Effector memory CD4-positive, alpha-beta T cell (primary cell): ENCODE data around the gene LRRC37B.
"Not testable (repeated sequence)": the region's sequence is repeated elsewhere in the genome, so short reads cannot be mapped to it uniquely, and the experiment has no call there.

ENCODE experiments used
- DNase-seq, 3 donors: peaks; one replicate each; pipeline ENCODE4 v3.0.0-alpha.2; 2020
- H3K27ac ChIP-seq: 2 replicates; pipeline ENCODE4 v1.7.0; 2013; ENCODE audit warnings: mild to moderate bottlenecking, low read length, moderate library complexity; ENCODE audit not compliant: insufficient read depth, poor library complexity, severe bottlenecking
- H3K27me3 ChIP-seq: replicated peaks from 2 replicates; pipeline ENCODE4 v1.7.0; 2013; ENCODE audit warnings: mild to moderate bottlenecking, low read length; ENCODE audit not compliant: insufficient read depth, control insufficient read depth, poor library complexity, severe bottlenecking
- H3K36me3 ChIP-seq: 2 replicates; pipeline ENCODE4 v1.7.0; 2013; ENCODE audit warnings: mild to moderate bottlenecking, low read length, moderate library complexity; ENCODE audit not compliant: control insufficient read depth, insufficient read depth
- H3K4me1 ChIP-seq: 2 replicates; pipeline ENCODE4 v1.7.0; 2013; ENCODE audit warnings: low read length, mild to moderate bottlenecking; ENCODE audit not compliant: control insufficient read depth, insufficient read depth, poor library complexity, severe bottlenecking
- H3K4me3 ChIP-seq: 2 replicates; pipeline ENCODE4 v1.7.0; 2013; ENCODE audit warnings: low read length, low read depth, mild to moderate bottlenecking; ENCODE audit not compliant: insufficient read depth, poor library complexity, severe bottlenecking
- H3K9me3 ChIP-seq: 2 replicates; pipeline ENCODE4 v1.7.0; 2013; ENCODE audit warnings: mild to moderate bottlenecking, low read length, moderate library complexity; ENCODE audit not compliant: control insufficient read depth

Gene LRRC37B

GRCh38 chr17:32061840-32062239, 54.7 kb downstream of the LRRC37B start:
- H3K27me3 ChIP-seq, H3K27ac ChIP-seq, H3K9me3 ChIP-seq, H3K4me1 ChIP-seq, H3K4me3 ChIP-seq, H3K36me3 ChIP-seq, DNase-seq: not testable (repeated sequence)

GRCh38 chr17:32064091-32064490, 56.9 kb downstream of the LRRC37B start:
- DNase-seq, H3K27ac ChIP-seq, H3K27me3 ChIP-seq, H3K36me3 ChIP-seq, H3K4me1 ChIP-seq, H3K9me3 ChIP-seq, H3K4me3 ChIP-seq: not testable (repeated sequence)

GRCh38 chr17:32066123-32066680, 59.0 kb downstream of the LRRC37B start:
- H3K36me3 ChIP-seq, H3K4me3 ChIP-seq, H3K27me3 ChIP-seq, H3K4me1 ChIP-seq, H3K27ac ChIP-seq, H3K9me3 ChIP-seq, DNase-seq: not testable (repeated sequence)

- H3K27me3 ChIP-seq, H3K4me3 ChIP-seq, H3K36me3 ChIP-seq, H3K9me3 ChIP-seq, H3K4me1 ChIP-seq: not testable (repeated sequence)
- H3K27ac ChIP-seq = peak overlapping the region; percentile 51
- DNase-seq = peak; percentile 60 to 66 (median 60)
These were observed 59.9 kb downstream of the LRRC37B start for GRCh38 chr17:32066863-32067642.

DNA sequence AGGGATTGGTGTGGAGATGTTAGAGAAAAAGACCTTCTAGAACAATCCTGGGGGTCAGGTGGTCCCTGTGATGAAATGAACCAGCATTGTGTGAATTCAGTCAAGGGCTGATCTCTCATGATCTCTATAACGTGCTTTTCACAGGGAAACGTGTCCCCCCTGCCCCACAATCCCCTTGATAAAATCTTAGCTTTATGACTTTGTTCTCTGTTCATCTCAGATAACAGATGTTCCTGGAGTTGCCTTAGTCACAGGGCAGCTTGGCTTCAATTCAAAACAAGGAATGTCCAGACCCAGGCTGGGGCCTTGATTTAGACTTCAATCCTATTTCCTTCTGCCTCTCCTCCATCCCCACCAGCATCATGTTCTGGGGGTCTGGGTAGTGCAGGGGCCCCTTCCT, 61.9 kb downstream of the LRRC37B start:
- not testable (repeated sequence) for H3K4me1 ChIP-seq, H3K36me3 ChIP-seq, H3K4me3 ChIP-seq, H3K9me3 ChIP-seq, DNase-seq, H3K27me3 ChIP-seq, H3K27ac ChIP-seq

GRCh38 chr17:32071961-32072360, 64.8 kb downstream of the LRRC37B start:
- not testable (repeated sequence) for H3K27me3 ChIP-seq, H3K4me3 ChIP-seq, H3K4me1 ChIP-seq, H3K9me3 ChIP-seq, H3K27ac ChIP-seq, H3K36me3 ChIP-seq
- peak in 1 of 3 donors; percentile 9 for DNase-seq

- not testable (repeated sequence) for H3K9me3 ChIP-seq, H3K36me3 ChIP-seq
These were observed 65.9 kb downstream of the LRRC37B start for GRCh38 chr17:32073131-32073530.

DNA sequence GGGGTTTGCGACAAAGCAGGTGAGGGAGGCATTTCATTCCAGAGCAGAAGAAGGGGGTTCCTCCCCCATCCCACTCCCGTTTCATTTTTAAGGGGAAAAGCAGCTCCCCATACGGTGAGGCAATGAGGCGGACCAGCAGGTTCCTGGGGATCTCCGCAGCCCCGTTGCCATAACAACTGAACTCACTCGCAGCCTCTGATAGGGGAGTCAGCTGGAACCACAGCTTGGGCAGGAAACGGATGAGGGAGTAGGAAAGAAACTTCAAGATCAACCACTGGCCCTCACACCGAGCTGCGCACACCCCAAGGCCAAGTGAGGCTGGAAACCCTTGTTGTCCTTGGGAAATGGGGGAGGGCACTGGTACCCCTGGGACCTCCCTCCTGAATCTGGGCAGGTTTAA, 72.6 kb downstream of the LRRC37B start:
- not testable (repeated sequence) for H3K4me1 ChIP-seq, H3K27ac ChIP-seq, H3K4me3 ChIP-seq, H3K9me3 ChIP-seq, H3K27me3 ChIP-seq, H3K36me3 ChIP-seq
- peak; percentile 70 to 76 (median 73) for DNase-seq

More at GRCh38 chr17:32073131-32073530, 65.9 kb downstream of the LRRC37B start:
- H3K4me3 ChIP-seq, H3K27me3 ChIP-seq, H3K27ac ChIP-seq, DNase-seq, H3K4me1 ChIP-seq: not testable (repeated sequence)

DNA sequence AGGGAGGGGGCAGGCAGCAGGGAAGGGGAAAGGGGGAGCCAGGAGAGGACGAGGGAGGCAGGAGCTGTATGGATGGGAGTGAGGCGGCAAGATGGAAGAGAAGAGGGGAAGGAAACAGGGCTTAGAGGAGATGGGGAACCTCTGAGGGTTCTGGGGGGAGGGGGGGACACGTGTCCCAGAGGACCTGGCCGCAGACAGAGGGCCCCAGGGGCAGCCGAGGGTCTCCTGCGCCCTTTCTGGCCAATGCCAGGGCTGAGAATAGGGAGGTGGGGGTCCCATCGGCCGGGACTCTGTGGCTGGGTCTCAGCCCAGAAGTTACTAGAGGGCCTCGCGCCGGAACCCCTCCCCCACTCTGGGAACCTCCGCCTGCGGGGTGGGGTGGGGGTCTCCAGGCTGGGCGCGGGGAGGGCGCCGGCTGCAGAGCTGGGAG, 76.4 kb downstream of the LRRC37B start:
- peak overlapping the region; percentile 54 for H3K4me3 ChIP-seq
- not testable (repeated sequence) for DNase-seq, H3K36me3 ChIP-seq, H3K27me3 ChIP-seq, H3K4me1 ChIP-seq, H3K27ac ChIP-seq, H3K9me3 ChIP-seq

GRCh38 chr17:32084003-32084941, 77.1 kb downstream of the LRRC37B start:
- not testable (repeated sequence) for DNase-seq, H3K4me1 ChIP-seq, H3K9me3 ChIP-seq, H3K36me3 ChIP-seq, H3K27ac ChIP-seq, H3K27me3 ChIP-seq
- H3K4me3 ChIP-seq = peak overlapping the region; percentile 54
